Thyroid gland (tissue), 4 donors: ENCODE measurements around the gene SYT12. TPM values are rescaled to one million over a fixed set of nuclear protein-coding genes. Genes with fewer than 3 reads are reported as not detected.

ENCODE experiments used
- DNase-seq, 2 donors: peaks; one replicate each; pipeline ENCODE4 v3.0.0-alpha.2; 2019
- H3K27ac ChIP-seq, 3 donors: fragments of 200-600 bp; sonication (generic); 1 replicate in 2 of 3; 2 replicates in 1 of 3; pipeline ENCODE4 v1.5.1; 2016 to 2019; ENCODE audit warnings: mild to moderate bottlenecking in 1 of 3, moderate library complexity in 1 of 3
- H3K27me3 ChIP-seq: fragments of 200-600 bp; sonication (generic); one replicate; pipeline ENCODE4 v1.5.1; 2019
- H3K36me3 ChIP-seq, 2 donors: fragments of 200-600 bp; sonication (generic); one replicate each; pipeline ENCODE4 v1.5.1; 2016 to 2019
- H3K4me1 ChIP-seq, 2 donors: fragments of 200-600 bp; sonication (generic); one replicate each; pipeline ENCODE4 v1.5.1; 2017 to 2019
- H3K4me3 ChIP-seq, 3 donors: fragments of 200-600 bp; sonication (generic); replicated peaks in 1 of 3; 1 replicate in 2 of 3; 2 replicates in 1 of 3; pipeline ENCODE4 v1.5.1; 2016; ENCODE audit warnings: mild to moderate bottlenecking in 1 of 3
- H3K9me3 ChIP-seq: fragments of 200-600 bp; sonication (generic); one replicate; pipeline ENCODE4 v1.5.1; 2017
- POLR2A ChIP-seq, 2 donors: fragments of 450-650 bp; IDR thresholded peaks; one replicate each; pipeline ENCODE4 v1.6.1; 2017; ENCODE audit warnings: antibody characterized with exemption in 2 of 2, mild to moderate bottlenecking in 2 of 2, moderate library complexity in 1 of 2
- WGBS, 2 donors: methylation state at CpG; one replicate each; pipeline ENCODE4 v1.1.5; 2017; 5-methylcytosine and 5-hydroxymethylcytosine counted together
- intact Hi-C: fragments of 100-400 bp; cut with DNase I; formaldehyde crosslinking; loops from one replicate; pipeline ENCODE4 v1.15.1; 2023
- total RNA-seq, 4 donors: library from RNA; depleted of rRNA; stranded (reverse); fragments of >200 nt; gene quantifications; one replicate each; pipeline ENCODE4 v1.2.3, GENCODE V29; 2016
- TF ChIP-seq, protein P1 (sequence below), 6 experiments: fragments of 200-600 bp in 3 of 6; fragments of 450-650 bp in 3 of 6; sonication (generic) in 3 of 6; IDR thresholded peaks; one replicate each; pipeline ENCODE4 v1.5.1; 2016 to 2019; ENCODE audit warnings: antibody characterized with exemption in 6 of 6, mild to moderate bottlenecking in 2 of 6, inconsistent platforms in 1 of 6, moderate library complexity in 1 of 6

The SYT12 gene
- total RNA-seq, 4 donors from 2014 or later: 0.13 to 0.44 (median 0.22) TPM; not detected in 1

DNA sequence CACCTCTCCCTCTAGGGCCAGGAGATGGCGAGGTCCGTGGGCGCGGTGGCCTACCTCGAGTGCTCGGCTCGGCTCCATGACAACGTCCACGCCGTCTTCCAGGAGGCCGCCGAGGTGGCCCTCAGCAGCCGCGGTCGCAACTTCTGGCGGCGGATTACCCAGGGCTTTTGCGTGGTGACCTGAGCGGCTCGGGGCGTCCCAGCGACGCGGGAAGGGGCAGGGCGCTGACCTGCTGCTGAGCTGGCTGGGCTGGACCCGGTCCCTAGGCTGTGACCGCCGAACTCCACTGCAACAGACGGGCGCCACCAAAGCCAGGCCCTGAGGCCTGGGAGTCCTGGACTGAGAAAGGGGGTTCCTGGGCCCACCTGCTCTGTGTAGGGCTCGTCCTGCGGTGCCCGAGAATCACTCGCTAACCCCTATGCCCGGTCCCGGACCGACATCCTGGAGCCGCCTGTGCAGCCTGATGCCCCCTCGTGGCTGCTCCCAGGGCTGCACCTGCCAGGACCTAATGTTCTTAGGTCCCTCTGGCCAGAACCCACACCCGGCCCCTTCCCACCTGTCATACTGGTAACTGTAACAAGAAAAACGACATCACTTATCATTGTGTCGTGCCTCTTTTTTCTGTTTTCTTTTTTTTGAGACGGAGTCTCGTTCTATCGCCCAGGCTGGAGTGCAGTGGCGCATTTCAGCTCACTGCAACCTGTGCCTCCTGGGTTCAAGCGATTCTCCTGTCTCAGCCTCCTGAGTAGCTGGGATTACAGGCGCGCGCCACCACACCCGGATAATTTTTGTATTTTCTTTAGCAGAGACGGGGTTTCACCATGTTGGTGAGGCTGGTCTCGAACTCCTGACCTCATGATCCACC lies 48.7 kb downstream of the SYT12 start:
- H3K27ac ChIP-seq: no peak overlapping the region
- intact Hi-C loops: no loop called here
- no peaks in the 10 kb centered on the region for H3K4me1 ChIP-seq
- H3K36me3 ChIP-seq: no peaks in the 10 kb centered on the region
- 50 to 61% methylated on average over 32 to 41 of the region's 53 CpGs for WGBS, 2 donors
- no peak overlapping the region for H3K4me3 ChIP-seq
- TF ChIP-seq, protein P1, sequence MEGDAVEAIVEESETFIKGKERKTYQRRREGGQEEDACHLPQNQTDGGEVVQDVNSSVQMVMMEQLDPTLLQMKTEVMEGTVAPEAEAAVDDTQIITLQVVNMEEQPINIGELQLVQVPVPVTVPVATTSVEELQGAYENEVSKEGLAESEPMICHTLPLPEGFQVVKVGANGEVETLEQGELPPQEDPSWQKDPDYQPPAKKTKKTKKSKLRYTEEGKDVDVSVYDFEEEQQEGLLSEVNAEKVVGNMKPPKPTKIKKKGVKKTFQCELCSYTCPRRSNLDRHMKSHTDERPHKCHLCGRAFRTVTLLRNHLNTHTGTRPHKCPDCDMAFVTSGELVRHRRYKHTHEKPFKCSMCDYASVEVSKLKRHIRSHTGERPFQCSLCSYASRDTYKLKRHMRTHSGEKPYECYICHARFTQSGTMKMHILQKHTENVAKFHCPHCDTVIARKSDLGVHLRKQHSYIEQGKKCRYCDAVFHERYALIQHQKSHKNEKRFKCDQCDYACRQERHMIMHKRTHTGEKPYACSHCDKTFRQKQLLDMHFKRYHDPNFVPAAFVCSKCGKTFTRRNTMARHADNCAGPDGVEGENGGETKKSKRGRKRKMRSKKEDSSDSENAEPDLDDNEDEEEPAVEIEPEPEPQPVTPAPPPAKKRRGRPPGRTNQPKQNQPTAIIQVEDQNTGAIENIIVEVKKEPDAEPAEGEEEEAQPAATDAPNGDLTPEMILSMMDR (IDR thresholded peaks at IDR 0.05): peak; percentile 52 to 88 (median 65)
- TF ChIP-seq POLR2A (IDR thresholded peaks at IDR 0.05): no peak
- peak; percentile 75 for DNase-seq
- H3K9me3 ChIP-seq: no peaks in the 10 kb centered on the region
- no peaks in the 10 kb centered on the region for H3K27me3 ChIP-seq

DNA sequence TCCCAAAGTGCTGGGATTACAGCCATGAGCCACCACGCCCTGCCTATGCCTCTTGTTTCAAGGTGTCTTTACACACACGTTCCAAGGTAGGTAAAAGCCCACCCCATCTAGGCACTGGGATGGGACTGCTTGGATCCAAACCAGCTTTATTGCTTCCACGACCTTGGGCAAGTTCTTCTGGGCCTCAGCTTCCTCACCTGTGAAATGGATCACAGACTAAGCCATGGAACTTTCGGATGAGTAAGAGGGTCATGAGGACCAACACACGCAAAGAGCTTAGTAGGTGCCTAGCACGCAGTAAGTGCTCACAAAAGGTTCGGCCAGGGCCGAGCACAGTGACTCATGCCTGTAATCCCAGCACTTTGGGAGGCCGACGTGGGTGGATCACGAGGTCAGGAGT lies 49.4 kb downstream of the SYT12 start:
- no peaks in the 10 kb centered on the region for H3K36me3 ChIP-seq
- TF ChIP-seq POLR2A (IDR thresholded peaks at IDR 0.05): no peak
- TF ChIP-seq, protein P1 (IDR thresholded peaks at IDR 0.05): no peak
- DNase-seq: no peak
- no peaks in the 10 kb centered on the region for H3K27me3 ChIP-seq
- 83 to 89% methylated on average over 11 of the region's 11 CpGs for WGBS, 2 donors
- H3K9me3 ChIP-seq: no peaks in the 10 kb centered on the region
- no peak overlapping the region for H3K4me3 ChIP-seq
- no peaks in the 10 kb centered on the region for H3K4me1 ChIP-seq
- intact Hi-C loops: no loop called here
- H3K27ac ChIP-seq: no peak overlapping the region

DNA sequence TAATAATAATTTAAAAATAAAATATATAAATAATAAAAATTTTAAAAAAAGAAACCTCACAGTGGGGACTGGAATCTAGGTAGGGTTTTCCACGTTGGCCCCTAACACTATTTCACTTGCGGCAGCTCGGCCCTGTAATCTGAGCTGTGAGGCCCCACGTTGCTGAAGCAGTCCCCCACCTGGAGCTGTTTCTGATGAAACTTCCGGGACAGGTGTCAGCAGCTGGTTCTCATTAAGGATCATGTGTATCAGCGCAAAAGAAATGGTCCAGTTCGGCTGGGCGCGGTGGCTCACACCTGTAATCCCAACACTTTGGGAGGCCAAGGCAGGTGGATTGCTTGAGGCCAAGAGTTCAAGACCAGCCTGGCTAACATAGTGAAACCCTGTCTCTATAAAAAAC lies 51.0 kb downstream of the SYT12 start:
- DNase-seq: no peak
- no peaks in the 10 kb centered on the region for H3K27me3 ChIP-seq
- 86 to 92% methylated on average over 9 of the region's 9 CpGs for WGBS, 2 donors
- TF ChIP-seq, protein P1 (IDR thresholded peaks at IDR 0.05): no peak
- TF ChIP-seq POLR2A (IDR thresholded peaks at IDR 0.05): no peak
- no peak overlapping the region for H3K4me3 ChIP-seq
- no peaks in the 10 kb centered on the region for H3K9me3 ChIP-seq
- no peaks in the 10 kb centered on the region for H3K4me1 ChIP-seq
- H3K36me3 ChIP-seq: no peaks in the 10 kb centered on the region
- H3K27ac ChIP-seq: no peak overlapping the region
- intact Hi-C loops: no loop called here

DNA sequence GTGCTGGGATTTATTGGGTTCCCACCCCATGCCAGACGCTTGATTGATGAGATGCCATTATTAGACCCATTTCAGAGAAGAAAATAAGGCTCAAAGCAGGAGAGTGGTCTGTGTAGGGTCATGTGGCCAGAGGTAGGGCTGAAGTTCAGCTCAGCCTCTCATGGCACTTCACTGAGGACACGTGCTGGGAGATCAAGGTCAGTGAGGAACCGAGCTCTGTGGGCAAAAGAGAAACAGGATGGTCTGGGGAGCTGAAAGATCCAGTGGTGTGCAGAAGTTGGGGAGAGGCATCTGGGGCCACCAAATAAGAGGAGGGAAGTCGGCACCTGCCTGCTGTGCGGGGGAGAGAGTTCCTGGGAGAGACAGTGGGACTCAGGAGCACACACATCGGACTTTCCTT lies 53.3 kb downstream of the SYT12 start:
- H3K9me3 ChIP-seq: no peaks in the 10 kb centered on the region
- no peaks in the 10 kb centered on the region for H3K27me3 ChIP-seq
- H3K27ac ChIP-seq: no peak overlapping the region
- TF ChIP-seq POLR2A (IDR thresholded peaks at IDR 0.05): no peak
- no peak for DNase-seq
- 91 to 93% methylated on average over 6 of the region's 6 CpGs for WGBS, 2 donors
- intact Hi-C loops: no loop called here
- H3K4me1 ChIP-seq: no peaks in the 10 kb centered on the region
- H3K36me3 ChIP-seq: no peaks in the 10 kb centered on the region
- H3K4me3 ChIP-seq: no peak overlapping the region

DNA sequence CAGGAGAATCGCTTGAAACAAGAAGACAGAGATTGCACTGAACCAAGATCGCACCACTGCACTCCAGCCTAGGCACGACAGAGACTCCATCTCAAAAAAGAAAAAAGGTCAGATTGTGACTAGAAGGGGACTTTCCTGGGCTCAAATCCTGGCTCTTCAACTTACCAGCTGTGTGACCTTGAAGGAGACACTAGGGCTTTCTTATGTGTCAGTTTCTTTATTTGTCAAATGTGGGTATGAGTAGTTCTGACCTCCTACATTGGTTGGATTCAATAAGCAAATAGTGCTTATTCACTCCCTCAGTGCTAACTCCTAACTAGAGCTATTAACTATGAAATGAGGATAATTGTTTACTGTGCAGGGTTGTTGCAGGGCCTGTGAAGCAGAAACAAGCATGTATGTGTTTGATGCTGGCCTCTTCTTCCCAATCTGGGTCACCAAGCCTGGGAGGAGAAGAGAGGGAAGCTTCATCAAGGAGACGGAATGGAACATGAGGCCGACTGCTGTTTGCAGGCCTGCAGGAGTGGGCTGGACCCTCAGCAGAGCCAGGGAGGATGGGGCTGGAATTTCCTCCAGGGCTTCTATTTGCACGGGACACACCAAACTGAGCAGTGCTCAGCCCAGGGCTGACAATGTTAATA lies 56.3 kb downstream of the SYT12 start:
- no peaks in the 10 kb centered on the region for H3K36me3 ChIP-seq
- no peaks in the 10 kb centered on the region for H3K9me3 ChIP-seq
- intact Hi-C loops: no loop called here
- DNase-seq: no peak
- H3K27me3 ChIP-seq: no peaks in the 10 kb centered on the region
- H3K27ac ChIP-seq: no peak overlapping the region
- no peak overlapping the region for H3K4me3 ChIP-seq
- TF ChIP-seq, protein P1 (IDR thresholded peaks at IDR 0.05): no peak
- TF ChIP-seq POLR2A (IDR thresholded peaks at IDR 0.05): no peak
- WGBS, 2 donors: 80 to 87% methylated on average over 6 of the region's 6 CpGs
- peaks cover 10 to 12% of the 10 kb centered on the region in 2 donors for H3K4me1 ChIP-seq
